Muscle of back (tissue), 13 donors: ENCODE data around the gene TRPC3. TPM values are rescaled to one million over a fixed set of nuclear protein-coding genes. Genes with fewer than 3 reads are reported as not detected.

Experiments used
- DNase-seq, 3 donors: peaks; one replicate each; pipeline versions ENCODE4 v3.0.0 to v3.0.0-alpha.2; 2013
- long read RNA-seq, 9 donors: transcript quantifications; one replicate each; lab custom pipeline, GENCODE V29; 2026
- polyA plus RNA-seq, 10 donors: library from polyadenylated mRNA; unstranded; fragments of 120-200 nt; gene quantifications; one replicate each; pipeline ENCODE4 v1.2.1, GENCODE V29; 2013; ENCODE audit not compliant: insufficient read length in 10 of 10

Gene TRPC3
- 1 to 10 TPM in 3 of 10 donors, under 1 TPM in 7; 0.59 to 1.7 (median 0.84) TPM for polyA plus RNA-seq
- long read RNA-seq, donor 1, result 0 reads
- long read RNA-seq, donor 2, result 0 reads
- long read RNA-seq, donor 3, result 0 reads
- long read RNA-seq, donor 4, result 0 reads
- long read RNA-seq, donor 5, result 0 reads
- long read RNA-seq, donor 6, result 0 reads
- long read RNA-seq, donor 7, result 0 reads
- long read RNA-seq, donor 8, result 0 reads
- long read RNA-seq, donor 9, result 0 reads

DNA sequence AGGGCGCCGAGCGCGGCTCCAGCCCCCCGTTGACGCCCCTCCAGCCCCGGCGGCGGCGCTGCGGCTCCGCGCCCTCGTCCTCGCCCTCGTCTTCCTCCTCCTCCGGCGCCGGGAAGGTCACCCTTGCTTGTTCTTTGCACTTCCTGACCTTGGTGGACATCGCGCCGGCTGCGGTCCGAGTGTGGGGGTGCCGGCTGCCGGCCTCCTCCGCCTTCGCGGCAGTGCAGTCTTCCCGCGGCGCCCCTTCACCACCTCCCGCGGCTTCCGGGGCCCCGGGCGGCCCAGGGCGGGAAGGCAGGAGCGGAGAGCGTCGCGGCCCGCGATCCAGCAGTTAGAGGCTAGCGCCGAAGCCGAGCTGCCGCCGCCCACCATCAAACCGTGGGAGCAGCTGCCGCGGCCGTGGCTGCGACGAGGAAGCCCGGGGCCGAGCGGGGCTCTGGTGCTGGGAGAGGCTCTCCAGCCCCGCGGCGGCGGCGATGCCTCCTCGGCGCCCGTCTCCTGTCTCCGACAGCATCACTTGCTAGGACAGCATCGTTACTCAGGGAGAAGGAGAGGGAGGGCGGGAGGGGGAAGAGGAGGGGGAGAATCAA lies at the start of gene TRPC3:
Gene TRPC3, minus strand, starts transcription at position 540 of the 590 bp plus-strand sequence. Its CDS starts 380 bp downstream, at position 160.
- peak; percentile 16 to 80 (median 30) for DNase-seq

DNA sequence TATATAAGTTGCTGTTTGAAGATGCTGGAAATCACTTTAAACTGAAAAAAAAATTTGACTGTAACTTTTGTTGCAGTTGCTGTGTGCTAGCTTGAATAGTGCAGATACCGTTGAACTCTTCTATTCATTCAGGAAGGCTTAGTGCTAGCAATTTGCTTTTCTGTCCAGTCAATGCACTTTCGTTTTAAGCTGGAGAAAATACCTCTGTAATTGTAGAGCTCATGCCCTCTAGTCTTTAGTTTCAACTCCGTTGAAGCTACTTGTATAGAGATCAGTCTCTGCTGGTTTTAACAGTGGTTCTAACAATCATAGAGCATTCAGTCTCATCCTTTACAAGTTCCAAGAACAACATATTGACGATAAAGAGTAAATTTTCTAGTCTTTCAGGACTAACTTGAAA lies 49.0 kb upstream of the TRPC3 start:
- DNase-seq, result no peak

DNA sequence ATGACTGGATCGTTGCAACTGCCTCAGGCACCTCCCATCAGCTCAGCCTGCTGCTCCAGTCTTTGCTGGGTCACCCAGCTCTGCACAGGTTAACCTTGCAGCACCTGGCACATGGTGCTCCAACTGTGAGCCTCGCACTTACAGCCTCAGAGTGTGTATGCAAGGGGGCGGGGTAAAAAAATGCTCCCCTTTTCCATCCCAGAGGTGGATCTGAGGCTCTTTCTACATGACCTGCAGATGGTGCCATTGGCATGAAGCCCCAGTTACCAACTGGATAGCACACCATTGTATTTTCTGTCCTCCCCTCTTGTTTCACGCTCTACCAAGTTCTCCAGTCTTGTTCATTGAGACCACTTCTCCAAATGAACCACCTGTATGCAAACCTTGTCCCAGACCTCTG lies 46.2 kb upstream of the TRPC3 start:
- no peak for DNase-seq

DNA sequence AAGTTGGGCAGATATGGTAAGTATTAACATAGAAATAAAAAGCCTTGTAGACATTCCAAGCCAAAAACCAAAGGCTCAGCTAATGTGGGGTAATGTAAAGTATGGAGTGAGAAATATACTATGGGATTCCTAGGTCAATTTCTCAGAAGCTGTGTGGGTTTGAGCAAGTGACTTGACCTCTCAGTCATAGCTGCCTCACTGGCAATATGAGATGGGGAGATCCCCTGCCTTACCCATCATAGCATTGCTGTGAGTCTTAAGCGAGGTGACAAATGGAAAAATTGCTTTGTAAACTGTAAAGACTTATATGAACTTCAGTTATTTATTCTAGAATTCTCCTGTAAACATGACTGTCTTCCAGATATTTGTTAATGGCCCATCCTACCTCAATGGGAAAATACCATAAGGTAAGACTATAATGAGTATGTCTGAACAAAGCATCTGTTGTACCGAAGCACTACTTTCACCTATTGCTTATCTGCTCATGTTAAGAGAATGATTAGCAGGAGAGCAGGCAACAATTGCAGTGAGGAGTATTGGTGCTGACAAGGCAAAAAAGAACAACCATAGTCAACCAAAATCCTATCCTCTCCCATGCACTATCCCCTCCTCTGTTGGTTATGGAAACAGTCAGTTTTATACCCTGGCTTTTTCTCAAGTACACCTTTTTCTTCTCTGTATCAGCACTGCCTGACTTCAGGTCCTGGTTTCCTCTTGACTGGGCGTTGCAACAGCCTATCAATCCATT lies 44.1 kb upstream of the TRPC3 start:
- DNase-seq, result no peak

GRCh38 chr4:121991968-121992367 lies 40.1 kb upstream of the TRPC3 start:
- no peak for DNase-seq

GRCh38 chr4:121990489-121990888 lies 38.6 kb upstream of the TRPC3 start:
- no peak for DNase-seq

- DNase-seq, result no peak
These were observed 37.9 kb upstream of the TRPC3 start for GRCh38 chr4:121989715-121990114.

- no peak for DNase-seq
These were observed 37.1 kb upstream of the TRPC3 start for GRCh38 chr4:121988950-121989349.

- DNase-seq, result peak; percentile 14 to 34 (median 27)
These were observed 28.8 kb upstream of the TRPC3 start for GRCh38 chr4:121980643-121981042.

GRCh38 chr4:121978172-121978516 lies 26.3 kb upstream of the TRPC3 start:
- DNase-seq, result no peak

- no peak for DNase-seq
These were observed 25.7 kb upstream of the TRPC3 start for GRCh38 chr4:121977251-121978171.

DNA sequence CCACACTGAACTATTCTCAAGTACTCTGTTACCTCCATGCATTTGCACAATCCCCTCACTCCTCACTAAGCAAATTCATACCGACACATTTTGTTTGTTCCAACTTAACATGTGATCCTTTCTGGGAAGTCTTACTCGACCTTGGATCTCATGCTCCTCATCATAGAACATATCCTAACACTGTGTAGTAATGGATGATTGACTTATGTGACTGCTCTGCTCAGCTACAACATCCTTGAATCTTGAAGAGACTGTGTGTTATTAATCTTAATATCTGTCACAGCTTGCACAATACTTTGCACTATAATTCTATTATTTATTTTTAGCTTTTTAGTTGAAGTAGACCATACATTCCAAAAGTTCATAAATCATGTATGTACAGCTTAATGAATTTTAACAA lies 23.9 kb upstream of the TRPC3 start:
- DNase-seq, result no peak

- DNase-seq, result no peak
These were observed 22.0 kb upstream of the TRPC3 start for GRCh38 chr4:121973816-121974215.

DNA sequence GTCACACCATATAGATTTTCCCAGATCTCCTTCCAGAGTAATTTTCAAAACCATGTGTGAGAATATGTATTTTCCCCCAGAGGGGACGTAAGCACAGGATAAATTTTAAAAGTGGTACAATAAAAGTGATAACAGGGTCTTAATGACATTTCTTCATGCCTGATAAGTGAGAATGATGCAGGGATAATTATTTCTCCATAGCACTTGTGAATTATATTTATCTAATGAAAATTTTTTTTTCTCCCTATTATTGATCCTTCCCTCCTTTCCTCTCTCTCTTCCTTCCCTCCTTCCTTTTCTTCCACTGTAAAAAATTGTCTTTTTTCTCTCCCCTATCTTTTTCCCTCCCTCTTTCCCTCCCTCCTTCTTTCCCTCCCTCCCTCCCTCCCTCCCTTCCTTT lies 17.0 kb upstream of the TRPC3 start:
- no peak for DNase-seq

GRCh38 chr4:121964958-121965357 lies 13.1 kb upstream of the TRPC3 start:
- DNase-seq, result no peak

GRCh38 chr4:121960818-121961217 lies 9.0 kb upstream of the TRPC3 start:
- no peak for DNase-seq

- DNase-seq, result no peak
These were observed 6.9 kb upstream of the TRPC3 start for GRCh38 chr4:121958777-121959176.

DNA sequence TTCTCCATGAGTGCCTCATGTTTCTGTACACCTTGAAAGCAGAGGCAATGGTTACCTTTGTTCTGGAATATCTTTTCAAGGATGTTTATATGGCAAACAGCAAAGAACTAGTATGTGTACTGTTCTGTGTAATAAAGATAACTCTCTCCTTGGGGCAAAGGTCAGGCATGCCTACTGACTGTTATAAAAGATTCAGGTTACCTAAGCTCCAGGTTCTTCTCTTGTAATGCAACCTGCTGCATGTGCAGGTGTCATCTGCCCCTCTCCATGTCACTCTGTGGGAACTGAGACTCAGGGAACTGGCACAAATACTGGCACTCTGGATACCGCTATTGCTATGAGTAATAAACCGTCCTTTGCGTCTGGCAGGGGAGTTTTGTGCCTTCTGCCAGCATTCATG lies 5.4 kb upstream of the TRPC3 start:
- DNase-seq, result no peak

- DNase-seq, result no peak
These were observed 2.0 kb upstream of the TRPC3 start for GRCh38 chr4:121953860-121954259.

DNA sequence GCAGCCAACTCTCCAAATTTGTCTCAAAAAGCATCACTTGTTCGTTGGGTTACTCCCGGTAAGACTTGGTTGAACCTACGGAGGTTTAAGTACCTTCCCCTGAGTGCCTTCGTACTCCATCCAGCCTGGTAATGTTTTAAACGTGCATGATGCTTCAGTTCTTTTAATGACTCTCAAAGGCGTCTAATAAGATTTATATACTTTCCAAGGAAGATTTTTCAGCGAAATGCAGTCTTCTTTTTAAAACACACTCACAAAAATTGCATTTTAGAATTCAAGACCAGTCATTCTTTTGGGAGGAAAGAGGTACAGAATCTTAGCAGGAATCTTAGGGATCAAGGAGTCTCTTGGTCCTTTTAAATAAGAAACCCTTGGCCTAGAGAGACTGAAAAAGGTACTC lies 430 bp upstream of the TRPC3 start:
- DNase-seq, result no peak

DNA sequence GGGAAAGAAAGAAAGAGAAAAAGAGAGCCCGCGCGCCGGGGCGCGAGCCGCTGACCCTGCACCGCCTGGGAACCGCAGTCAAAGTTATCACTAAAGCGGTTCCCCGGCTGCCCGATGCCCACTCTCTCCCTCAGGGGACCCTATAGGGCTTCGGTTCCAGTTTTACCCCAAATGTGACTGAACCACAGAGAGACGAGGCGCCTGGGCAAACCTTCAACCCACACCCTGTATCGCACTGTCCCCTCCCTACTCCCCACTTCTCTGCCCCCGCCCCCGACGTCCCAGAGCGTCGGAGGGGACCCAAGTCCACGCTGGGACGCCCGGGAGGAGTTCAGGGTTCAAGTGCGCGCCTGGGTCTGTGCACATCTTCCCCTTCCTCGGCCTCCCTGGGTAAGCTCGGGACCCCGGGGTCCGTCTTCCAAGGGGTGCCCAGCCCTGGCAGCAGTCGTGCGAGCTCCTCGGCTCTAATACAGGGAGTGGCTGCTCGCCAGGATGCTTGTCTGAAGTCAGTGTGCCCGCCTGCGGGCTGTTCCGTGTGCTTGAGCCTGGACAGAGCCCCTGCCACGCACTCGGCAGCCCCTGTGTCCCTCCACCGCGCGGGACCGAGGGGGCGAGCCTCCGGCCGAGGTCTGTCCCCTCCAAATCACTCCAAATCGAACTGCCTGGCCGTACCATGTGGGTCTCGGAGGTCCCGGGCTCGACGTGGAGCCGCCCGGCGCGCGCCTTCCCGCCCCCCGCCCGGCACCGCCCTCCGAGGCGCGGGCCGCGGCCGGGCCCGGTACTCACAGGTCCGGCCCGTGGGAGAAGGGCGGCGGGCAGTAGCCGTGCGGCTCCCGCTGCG lies 960 bp downstream of the TRPC3 start:
- DNase-seq, result peak; percentile 18 to 73 (median 30)
